ENCODE measurements around the gene GEN1. TPM values are rescaled to one million over a fixed set of nuclear protein-coding genes. Genes with fewer than 3 reads are reported as not detected.

GEN1 gene
- total and polyA plus RNA-seq, 4 donors, result 1.2 to 12.7 (median 7.8) TPM

GRCh38 chr2:17793296-17793695 is 39.4 kb downstream of the GEN1 start:
- DNase-seq (ENCODE audit: low spot score), result no peak
- Histone ChIP-seq H3K27me3 (ENCODE audit: control insufficient read depth in 4 of 4, insufficient read depth in 4 of 4, low read length in 3 of 4) (no peaks in the 10 kb centered on the region), H3K9me3 (ENCODE audit: control insufficient read depth in 4 of 4, low read length in 3 of 4) (no peaks in the 10 kb centered on the region), H3K27ac (ENCODE audit: low read depth in 1 of 2, low read length in 2 of 2) (no peak overlapping the region), H3K4me3 (ENCODE audit: low read depth in 1 of 3, low read length in 3 of 3) (no peak overlapping the region), H3K36me3 (ENCODE audit: control insufficient read depth in 4 of 4, insufficient read depth in 3 of 4, low read depth in 1 of 4, low read length in 3 of 4) (no peaks in the 10 kb centered on the region), H3K4me1 (ENCODE audit: control insufficient read depth in 4 of 4, insufficient read depth in 4 of 4, low read length in 3 of 4) (no peaks in the 10 kb centered on the region), H3K9ac (ENCODE audit: low read depth in 1 of 2, low read length in 2 of 2) (no peak overlapping the region)
- WGBS, result 79% methylated on average over 4 of the region's 4 CpGs
- TF ChIP-seq YY1 (IDR thresholded peaks at IDR 0.05), result no peak
- TF ChIP-seq JUND (IDR thresholded peaks at IDR 0.05), result no peak
- TF ChIP-seq HNF4G (IDR thresholded peaks at IDR 0.05), result no peak
- TF ChIP-seq REST (IDR thresholded peaks at IDR 0.05), result no peak
- no peak for TF ChIP-seq CTCF (IDR thresholded peaks at IDR 0.05; ENCODE audit: low read depth, low read length, missing input control)
- TF ChIP-seq ZBTB33 (IDR thresholded peaks at IDR 0.05), result no peak
- no peak for TF ChIP-seq FOXA1 (IDR thresholded peaks at IDR 0.05)
- TF ChIP-seq HNF4A (conservative IDR thresholded peaks at IDR 0.05), result no peak
- no peak for TF ChIP-seq ATF3 (IDR thresholded peaks at IDR 0.05)
- TF ChIP-seq FOXA2 (IDR thresholded peaks at IDR 0.05), result no peak
- TF ChIP-seq RXRA (IDR thresholded peaks at IDR 0.05), result no peak
- no peak for TF ChIP-seq TAF1 (conservative IDR thresholded peaks at IDR 0.05)

GRCh38 chr2:17793803-17794354 is 39.9 kb downstream of the GEN1 start:
- H3K9me3 ChIP-seq (ENCODE audit: control insufficient read depth in 4 of 4, low read length in 3 of 4), result no peaks in the 10 kb centered on the region
- WGBS, result 90% methylated on average over 6 of the region's 6 CpGs
- no peak overlapping the region for H3K9ac ChIP-seq (ENCODE audit: low read depth in 1 of 2, low read length in 2 of 2)
- H3K4me3 ChIP-seq (ENCODE audit: low read depth in 1 of 3, low read length in 3 of 3), result no peak overlapping the region
- no peak for DNase-seq (ENCODE audit: low spot score)
- TF ChIP-seq CTCF (IDR thresholded peaks at IDR 0.05; ENCODE audit: low read depth, low read length, missing input control), result no peak
- TF ChIP-seq ATF3 (IDR thresholded peaks at IDR 0.05), result no peak
- TF ChIP-seq HNF4A (conservative IDR thresholded peaks at IDR 0.05), result no peak
- TF ChIP-seq SP1 (IDR thresholded peaks at IDR 0.05), result no peak
- no peaks in the 10 kb centered on the region for H3K27me3 ChIP-seq (ENCODE audit: control insufficient read depth in 4 of 4, insufficient read depth in 4 of 4, low read length in 3 of 4)
- H3K27ac ChIP-seq (ENCODE audit: low read depth in 1 of 2, low read length in 2 of 2), result no peak overlapping the region
- H3K36me3 ChIP-seq (ENCODE audit: control insufficient read depth in 4 of 4, insufficient read depth in 3 of 4, low read depth in 1 of 4, low read length in 3 of 4), result no peaks in the 10 kb centered on the region
- H3K4me1 ChIP-seq (ENCODE audit: control insufficient read depth in 4 of 4, insufficient read depth in 4 of 4, low read length in 3 of 4), result no peaks in the 10 kb centered on the region
